ENCODE results near the gene PPP2R3A. TPM values are rescaled to one million over a fixed set of nuclear protein-coding genes. Genes with fewer than 3 reads are reported as not detected.

The PPP2R3A gene
- total and polyA plus RNA-seq, 9 of the 15 experiments (the other 6 are each of a cell fraction or from before 2014, with no cell fraction given), result 0.10 to 0.50 (median 0.24) TPM

GRCh38 chr3:136193278-136194054, 227.9 kb downstream of the PPP2R3A start (continued):
- TF ChIP-seq ZNF384 (IDR thresholded peaks at IDR 0.05; ENCODE audit: low read depth, low read length) (0 out of 2 replicates have a peak, but pooled peaks have one; percentile 26), NFRKB (IDR thresholded peaks at IDR 0.05; ENCODE audit: low read depth) (no peak), PRPF4 (IDR thresholded peaks at IDR 0.05; ENCODE audit: insufficient read depth, low read depth, low read length, poor library complexity, severe bottlenecking) (no peak), MCM2 (IDR thresholded peaks at IDR 0.05; ENCODE audit: low read depth) (no peak), ZBTB43 (CRISPR knock-in tag; IDR thresholded peaks at IDR 0.05) (no peak), ZBTB8A (IDR thresholded peaks at IDR 0.05; ENCODE audit: partially characterized antibody) (no peak), FOXA1 (IDR thresholded peaks at IDR 0.05; ENCODE audit: borderline replicate concordance) (no peak), HLTF (IDR thresholded peaks at IDR 0.05) (no peak), ARID2 (IDR thresholded peaks at IDR 0.05) (no peak), IRF1 (CRISPR knock-in tag; IDR thresholded peaks at IDR 0.05; ENCODE audit: borderline replicate concordance) (no peak), ZKSCAN1 (IDR thresholded peaks at IDR 0.05; ENCODE audit: low read depth, low read length) (no peak), MCM5 (IDR thresholded peaks at IDR 0.05; ENCODE audit: low read depth) (no peak), ZNF639 (CRISPR knock-in tag; conservative IDR thresholded peaks at IDR 0.05 in 1 of 2, IDR thresholded peaks at IDR 0.05 in 1 of 2) (no peak), ZNF586 (CRISPR knock-in tag; conservative IDR thresholded peaks at IDR 0.05) (no peak), ZNF668 (CRISPR knock-in tag; IDR thresholded peaks at IDR 0.05) (no peak), CBX5 (IDR thresholded peaks at IDR 0.05; ENCODE audit: borderline replicate concordance, low read depth) (no peak), POU5F1 (IDR thresholded peaks at IDR 0.05; ENCODE audit: borderline replicate concordance, low read depth, low read length, partially characterized antibody) (no peak), ATF7 (IDR thresholded peaks at IDR 0.05) (peak; percentile 87)
- TF ChIP-seq, protein P1, sequence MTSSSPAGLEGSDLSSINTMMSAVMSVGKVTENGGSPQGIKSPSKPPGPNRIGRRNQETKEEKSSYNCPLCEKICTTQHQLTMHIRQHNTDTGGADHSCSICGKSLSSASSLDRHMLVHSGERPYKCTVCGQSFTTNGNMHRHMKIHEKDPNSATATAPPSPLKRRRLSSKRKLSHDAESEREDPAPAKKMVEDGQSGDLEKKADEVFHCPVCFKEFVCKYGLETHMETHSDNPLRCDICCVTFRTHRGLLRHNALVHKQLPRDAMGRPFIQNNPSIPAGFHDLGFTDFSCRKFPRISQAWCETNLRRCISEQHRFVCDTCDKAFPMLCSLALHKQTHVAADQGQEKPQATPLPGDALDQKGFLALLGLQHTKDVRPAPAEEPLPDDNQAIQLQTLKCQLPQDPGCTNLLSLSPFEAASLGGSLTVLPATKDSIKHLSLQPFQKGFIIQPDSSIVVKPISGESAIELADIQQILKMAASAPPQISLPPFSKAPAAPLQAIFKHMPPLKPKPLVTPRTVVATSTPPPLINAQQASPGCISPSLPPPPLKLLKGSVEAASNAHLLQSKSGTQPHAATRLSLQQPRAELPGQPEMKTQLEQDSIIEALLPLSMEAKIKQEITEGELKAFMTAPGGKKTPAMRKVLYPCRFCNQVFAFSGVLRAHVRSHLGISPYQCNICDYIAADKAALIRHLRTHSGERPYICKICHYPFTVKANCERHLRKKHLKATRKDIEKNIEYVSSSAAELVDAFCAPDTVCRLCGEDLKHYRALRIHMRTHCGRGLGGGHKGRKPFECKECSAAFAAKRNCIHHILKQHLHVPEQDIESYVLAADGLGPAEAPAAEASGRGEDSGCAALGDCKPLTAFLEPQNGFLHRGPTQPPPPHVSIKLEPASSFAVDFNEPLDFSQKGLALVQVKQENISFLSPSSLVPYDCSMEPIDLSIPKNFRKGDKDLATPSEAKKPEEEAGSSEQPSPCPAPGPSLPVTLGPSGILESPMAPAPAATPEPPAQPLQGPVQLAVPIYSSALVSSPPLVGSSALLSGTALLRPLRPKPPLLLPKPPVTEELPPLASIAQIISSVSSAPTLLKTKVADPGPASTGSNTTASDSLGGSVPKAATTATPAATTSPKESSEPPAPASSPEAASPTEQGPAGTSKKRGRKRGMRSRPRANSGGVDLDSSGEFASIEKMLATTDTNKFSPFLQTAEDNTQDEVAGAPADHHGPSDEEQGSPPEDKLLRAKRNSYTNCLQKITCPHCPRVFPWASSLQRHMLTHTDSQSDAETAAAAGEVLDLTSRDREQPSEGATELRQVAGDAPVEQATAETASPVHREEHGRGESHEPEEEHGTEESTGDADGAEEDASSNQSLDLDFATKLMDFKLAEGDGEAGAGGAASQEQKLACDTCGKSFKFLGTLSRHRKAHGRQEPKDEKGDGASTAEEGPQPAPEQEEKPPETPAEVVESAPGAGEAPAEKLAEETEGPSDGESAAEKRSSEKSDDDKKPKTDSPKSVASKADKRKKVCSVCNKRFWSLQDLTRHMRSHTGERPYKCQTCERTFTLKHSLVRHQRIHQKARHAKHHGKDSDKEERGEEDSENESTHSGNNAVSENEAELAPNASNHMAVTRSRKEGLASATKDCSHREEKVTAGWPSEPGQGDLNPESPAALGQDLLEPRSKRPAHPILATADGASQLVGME (CRISPR knock-in tag; IDR thresholded peaks at IDR 0.05), result no peak

Data from K562 (cell line).